SK-N-SH (cell line): ENCODE measurements around the gene CPXM1. TPM values are rescaled to one million over a fixed set of nuclear protein-coding genes. Genes with fewer than 3 reads are reported as not detected.

Source experiments
- CTCF ChIA-PET: fragments of 300-600, 350-600 bp; formaldehyde crosslinking; extraction: SDS; loops from one replicate; lab custom pipeline; 2021; lab: Yijun Ruan, JAX
- POLR2A ChIA-PET: fragments of 350-600 bp; sonication (Branson Sonifier 250); formaldehyde crosslinking; extraction: SDS; loops from one replicate; lab custom pipeline; 2020; ENCODE audit warnings: antibody characterized with exemption, inconsistent platforms; lab: Yijun Ruan, JAX
- DNase-seq: peaks from one replicate; pipeline ENCODE4 v3.0.0; 2012
- H2AFZ ChIP-seq: fragments of 200-600 bp; sonication (generic); 2 replicates; pipeline ENCODE4 v1.8.1; 2016; ENCODE audit warnings: antibody characterized with exemption, mild to moderate bottlenecking, low read depth
- H3F3A ChIP-seq: fragments of 200-600 bp; sonication (generic); replicated peaks from 2 replicates; pipeline ENCODE3; 2016; ENCODE audit warnings: antibody characterized with exemption, mild to moderate bottlenecking; ENCODE audit not compliant: insufficient read depth
- H3K27ac ChIP-seq, 2 experiments: fragments of 200-500 bp in 1 of 2; fragments of 200-600 bp in 1 of 2; sonication (Bioruptor generic) in 1 of 2; sonication (generic), shearing (Covaris generic) in 1 of 2; 2 replicates each; pipeline versions ENCODE4 v1.5.1 to v1.6.1; 2014 to 2016; ENCODE audit warnings: low read depth in 2 of 2, inconsistent platforms in 1 of 2, low read length in 1 of 2, mild to moderate bottlenecking in 1 of 2, mixed read lengths in 1 of 2
- H3K27me3 ChIP-seq: fragments of 200-600 bp; sonication (generic), shearing (Covaris generic); 2 replicates; pipeline ENCODE4 v1.6.1; 2016; ENCODE audit warnings: mixed run types; ENCODE audit not compliant: insufficient read depth
- H3K36me3 ChIP-seq, 2 experiments: fragments of 200-500 bp in 1 of 2; fragments of 200-600 bp in 1 of 2; sonication (Bioruptor generic) in 1 of 2; sonication (generic) in 1 of 2; replicated peaks in 1 of 2; 2 replicates each; pipeline versions ENCODE3 to v1.5.1; 2014 to 2016; ENCODE audit warnings: low read length in 1 of 2, mild to moderate bottlenecking in 1 of 2; ENCODE audit not compliant: insufficient read depth in 2 of 2, control insufficient read depth in 1 of 2
- H3K4me1 ChIP-seq, 2 experiments: fragments of 200-500 bp in 1 of 2; fragments of 200-600 bp in 1 of 2; sonication (Bioruptor generic) in 1 of 2; sonication (generic), shearing (Covaris generic) in 1 of 2; 2 replicates each; pipeline versions ENCODE4 v1.5.1 to v1.6.1; 2014 to 2016; ENCODE audit warnings: low read depth in 1 of 2, low read length in 1 of 2, mixed run types in 1 of 2; ENCODE audit not compliant: insufficient read depth in 2 of 2, control insufficient read depth in 1 of 2
- H3K4me2 ChIP-seq: fragments of 200-600 bp; sonication (generic), shearing (Covaris generic); 2 replicates; pipeline ENCODE4 v1.6.1; 2017; ENCODE audit warnings: mixed run types
- H3K4me3 ChIP-seq, 2 experiments: fragments of 200-500 bp in 1 of 2; fragments of 200-600 bp in 1 of 2; sonication (Bioruptor generic) in 1 of 2; sonication (generic), shearing (Covaris generic) in 1 of 2; 2 replicates each; pipeline versions ENCODE4 v1.5.1 to v1.8.1; 2014 to 2016; ENCODE audit warnings: low read depth in 2 of 2, inconsistent platforms in 1 of 2, low read length in 1 of 2, mild to moderate bottlenecking in 1 of 2, mixed read lengths in 1 of 2, moderate library complexity in 1 of 2
- H3K79me2 ChIP-seq: fragments of 200-600 bp; sonication (generic); 2 replicates; pipeline ENCODE4 v1.8.1; 2017; ENCODE audit warnings: mild to moderate bottlenecking; ENCODE audit not compliant: insufficient read depth
- H3K9ac ChIP-seq: fragments of 200-600 bp; sonication (generic); 2 replicates; pipeline ENCODE4 v1.6.1; 2017; ENCODE audit warnings: mixed run types
- H3K9me2 ChIP-seq: fragments of 200-600 bp; sonication (generic); 2 replicates; pipeline ENCODE4 v1.6.1; 2017; ENCODE audit warnings: mixed run types
- H3K9me3 ChIP-seq: fragments of 200-600 bp; sonication (generic); 2 replicates; pipeline ENCODE4 v1.6.1; 2017; ENCODE audit warnings: mixed run types, mild to moderate bottlenecking, moderate library complexity
- H4K20me1 ChIP-seq: fragments of 200-600 bp; sonication (generic); 2 replicates; pipeline ENCODE4 v1.6.1; 2017; ENCODE audit warnings: mild to moderate bottlenecking, mixed run types; ENCODE audit not compliant: insufficient read depth
- CTCF ChIP-seq: fragments of 200-600 bp; sonication (generic); IDR thresholded peaks from 2 replicates; pipeline ENCODE4 v1.6.1; 2017; ENCODE audit warnings: antibody characterized with exemption, mild to moderate bottlenecking, moderate library complexity
- ELF1 ChIP-seq: IDR thresholded peaks from 2 replicates; pipeline ENCODE4 v1.4.0; 2012
- EP300 ChIP-seq, 2 experiments: IDR thresholded peaks; 2 replicates each; pipeline versions ENCODE4 v1.4.0 to v1.6.1; 2012; ENCODE audit warnings: borderline replicate concordance in 1 of 2, low read depth in 1 of 2, low read length in 1 of 2
- FOXJ3 ChIP-seq: sonication (generic); formaldehyde crosslinking; IDR thresholded peaks from 2 replicates; pipeline ENCODE4 v1.5.1; 2020; ENCODE audit warnings: mild to moderate bottlenecking, missing genetic modification reagents
- GATA2 ChIP-seq: sonication (generic); formaldehyde crosslinking; IDR thresholded peaks from 2 replicates; pipeline ENCODE4 v1.5.0; 2020; ENCODE audit warnings: mild to moderate bottlenecking, missing genetic modification reagents
- MAX ChIP-seq: IDR thresholded peaks from 2 replicates; pipeline ENCODE4 v1.4.0; 2012; ENCODE audit warnings: low read depth
- MXI1 ChIP-seq: IDR thresholded peaks from 2 replicates; pipeline ENCODE4 v1.6.1; 2012; ENCODE audit warnings: mild to moderate bottlenecking, low read depth, low read length, improper control_type of control experiment
- NRF1 ChIP-seq: IDR thresholded peaks from 2 replicates; pipeline ENCODE4 v1.6.1; 2012; ENCODE audit warnings: low read depth, mild to moderate bottlenecking, low read length
- PBX3 ChIP-seq: IDR thresholded peaks from 2 replicates; pipeline ENCODE4; 2012
- POLR2AphosphoS5 ChIP-seq: IDR thresholded peaks from 2 replicates; pipeline ENCODE4 v1.6.1; 2012; ENCODE audit warnings: low read depth, low read length
- RAD21 ChIP-seq: IDR thresholded peaks from 2 replicates; pipeline ENCODE4 v1.6.1; 2012; ENCODE audit warnings: mild to moderate bottlenecking, low read length
- RFX5 ChIP-seq: IDR thresholded peaks from 2 replicates; pipeline ENCODE4 v1.6.1; 2012; ENCODE audit warnings: mild to moderate bottlenecking, improper control_type of control experiment, low read length
- SMC3 ChIP-seq: IDR thresholded peaks from 2 replicates; pipeline ENCODE4 v1.6.1; 2012; ENCODE audit warnings: low read depth, low read length, improper control_type of control experiment
- USF1 ChIP-seq: IDR thresholded peaks from 2 replicates; pipeline ENCODE4 v1.4.0; 2012; ENCODE audit warnings: low read depth, borderline replicate concordance
- USF2 ChIP-seq: fragments of 150-350 bp; IDR thresholded peaks from 2 replicates; pipeline ENCODE4 v1.6.1; 2017; ENCODE audit warnings: antibody characterized with exemption, low read length, low read depth, borderline replicate concordance
- YY1 ChIP-seq: IDR thresholded peaks from 2 replicates; pipeline ENCODE4 v1.4.0; 2012; ENCODE audit warnings: low read depth, mild to moderate bottlenecking
- ZBTB33 ChIP-seq: IDR thresholded peaks from 2 replicates; pipeline ENCODE4 v1.4.0; 2012; ENCODE audit warnings: low read depth, borderline replicate concordance
- WGBS: methylation state at CpG from one replicate; pipeline ENCODE4 v1.1.6; 2017; ENCODE audit warnings: low lambda C conversion rate; 5-methylcytosine and 5-hydroxymethylcytosine counted together
- polyA plus RNA-seq, 3 experiments: library from polyadenylated mRNA; depleted of rRNA; stranded (reverse); fragments of >200 nt; gene quantifications; 2 replicates each; pipeline ENCODE4 v1.2.3, GENCODE V29; 2012

Gene CPXM1
- polyA plus RNA-seq, 1 of the 3 experiments (the other 2 are of a cell fraction), result 99.9 TPM

- H4K20me1 ChIP-seq, result no peaks in the 10 kb centered on the region
- no peak overlapping the region for H3K4me3 ChIP-seq
- H3K79me2 ChIP-seq, result no peaks in the 10 kb centered on the region
- H3K27ac ChIP-seq, result no peak overlapping the region
- ChIA-PET POLR2A (no interaction called here), CTCF (interaction anchor here (2.0 kb wide), 2 partner anchors 8 to 100 kb away, joined by 6 to 7 read pairs; no protein-coding TSS in a partner anchor)
- no peak for DNase-seq
- no peak overlapping the region for H3K9ac ChIP-seq
- no peak for TF ChIP-seq ZBTB33
- no peaks in the 10 kb centered on the region for H3K9me3 ChIP-seq
- no peaks in the 10 kb centered on the region for H3K4me1 ChIP-seq
- H2AFZ ChIP-seq, result no peak overlapping the region
- 100% methylated on average over 4 of the region's 93 CpGs for WGBS
- H3F3A ChIP-seq, result no peaks in the 10 kb centered on the region
- H3K4me2 ChIP-seq, result no peak overlapping the region
- no peaks in the 10 kb centered on the region for H3K9me2 ChIP-seq
- no peaks in the 10 kb centered on the region for H3K36me3 ChIP-seq
- H3K27me3 ChIP-seq, result no peaks in the 10 kb centered on the region
Measured at GRCh38 chr20:2751878-2752566, 48.4 kb downstream of the CPXM1 start.

- H3K79me2 ChIP-seq, result no peaks in the 10 kb centered on the region
- no peak overlapping the region for H3K9ac ChIP-seq
- no peak overlapping the region for H3K4me3 ChIP-seq
- no peak for DNase-seq
- H2AFZ ChIP-seq, result no peak overlapping the region
- H4K20me1 ChIP-seq, result no peaks in the 10 kb centered on the region
- ChIA-PET CTCF (interaction anchor here (2.0 kb wide), 1 partner anchor 100 kb away, joined by 7 read pairs; no protein-coding TSS in a partner anchor), POLR2A (no interaction called here)
- H3K4me2 ChIP-seq, result no peak overlapping the region
- H3F3A ChIP-seq, result no peaks in the 10 kb centered on the region
- no peaks in the 10 kb centered on the region for H3K9me2 ChIP-seq
- H3K27me3 ChIP-seq, result no peaks in the 10 kb centered on the region
- WGBS, result 68% methylated on average over 12 of the region's 26 CpGs
- no peaks in the 10 kb centered on the region for H3K4me1 ChIP-seq
- no peak overlapping the region for H3K27ac ChIP-seq
- no peaks in the 10 kb centered on the region for H3K9me3 ChIP-seq
- H3K36me3 ChIP-seq, result no peaks in the 10 kb centered on the region
- TF ChIP-seq CTCF (no peak), EP300 (IDR thresholded peaks at IDR 0.05; ENCODE audit: borderline replicate concordance in 1 of 2, low read depth in 1 of 2, low read length in 1 of 2) (no peak), USF1 (no peak), MAX (no peak), RAD21 (no peak), RFX5 (no peak), ELF1 (no peak), GATA2 (no peak), SMC3 (no peak), YY1 (no peak), ZBTB33 (no peak), POLR2AphosphoS5 (no peak), FOXJ3 (CRISPR knock-in tag) (no peak), NRF1 (no peak), USF2 (no peak), PBX3 (no peak), MXI1 (no peak)
Measured at GRCh38 chr20:2751347-2751877, 49.0 kb downstream of the CPXM1 start.
